Stimulated activated naive CD4-positive, alpha-beta T cell (primary cell): ENCODE measurements around the gene PPA2.

Experiments
- DNase-seq, 6 experiments: peaks; one replicate each; lab custom pipeline; 2025; lab: John Stamatoyannopoulos, UW

Gene PPA2

DNA sequence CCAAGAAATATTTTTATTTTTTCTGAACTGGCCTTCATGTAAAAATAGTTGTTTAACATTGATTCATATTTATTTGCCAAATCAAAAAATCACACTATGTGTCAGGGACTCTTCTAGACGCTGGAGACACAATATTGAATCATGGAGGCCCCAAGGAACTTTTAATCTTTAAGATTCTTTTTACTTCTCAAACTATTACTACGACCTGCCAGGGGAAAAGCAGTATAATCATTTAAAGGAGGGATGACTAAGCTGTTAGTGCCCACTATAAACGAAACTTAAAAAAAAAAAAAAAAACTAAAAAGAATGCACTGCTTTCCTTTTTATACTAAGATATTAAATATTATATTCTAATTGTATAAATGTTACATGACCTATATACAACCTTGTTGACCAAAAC is 84.7 kb downstream of the PPA2 start:
- DNase-seq, result no peak

DNA sequence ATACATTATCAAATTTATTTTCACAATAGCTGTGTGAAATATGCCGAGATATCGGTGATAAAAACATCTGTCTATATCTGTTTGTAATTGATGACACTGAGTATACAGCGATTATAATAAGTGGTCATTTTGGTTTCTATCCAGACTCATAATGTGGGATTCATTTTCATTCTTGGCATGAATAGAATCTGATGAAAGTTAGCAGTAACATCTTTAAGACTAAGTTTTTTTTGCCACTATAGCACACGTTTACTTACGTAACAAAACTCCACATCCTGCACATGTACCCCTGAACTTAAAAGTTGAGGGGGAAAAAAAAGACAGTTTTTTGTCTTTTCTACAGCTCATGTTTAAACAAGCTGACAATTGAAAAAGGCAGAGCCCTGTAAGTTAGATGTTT is 86.4 kb downstream of the PPA2 start:
- DNase-seq, result no peak

DNA sequence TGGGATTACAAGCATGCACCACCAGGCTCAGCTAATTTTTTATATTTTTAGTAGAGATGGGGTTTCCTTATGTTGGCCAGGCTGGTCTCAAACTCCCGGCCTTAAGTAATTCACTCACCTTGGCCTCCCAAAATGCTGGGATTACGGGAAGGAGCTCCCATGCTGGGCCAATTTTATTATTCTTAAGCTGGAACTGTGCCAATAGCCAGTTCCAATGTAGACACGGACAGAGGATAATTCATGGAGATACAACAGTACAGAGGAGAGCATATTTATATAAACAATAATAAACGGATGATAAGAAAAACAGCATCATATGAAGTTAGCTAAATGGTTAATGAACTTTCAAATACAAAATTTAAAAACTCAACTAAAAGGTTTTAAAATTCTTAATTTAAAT is 87.8 kb downstream of the PPA2 start:
- DNase-seq, result no peak

DNA sequence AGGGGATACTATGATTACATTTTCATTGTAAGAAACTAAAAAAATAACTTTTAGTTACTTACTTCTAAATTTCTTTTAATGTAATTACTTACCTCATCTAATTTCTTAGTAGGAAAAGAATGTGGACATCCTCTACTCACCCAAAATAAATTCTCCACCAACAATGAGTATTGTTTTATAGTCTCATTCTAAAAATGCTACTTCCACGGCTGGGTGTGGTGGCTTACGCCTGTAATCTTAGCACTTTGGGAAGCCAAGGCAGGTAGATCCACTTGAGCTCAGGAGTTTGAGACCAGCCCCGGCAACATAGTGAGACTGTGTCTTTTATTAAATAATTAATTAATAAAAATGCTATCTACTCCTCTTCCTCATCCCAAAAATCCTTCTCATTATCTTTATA is 99.8 kb downstream of the PPA2 start:
- no peak for DNase-seq

DNA sequence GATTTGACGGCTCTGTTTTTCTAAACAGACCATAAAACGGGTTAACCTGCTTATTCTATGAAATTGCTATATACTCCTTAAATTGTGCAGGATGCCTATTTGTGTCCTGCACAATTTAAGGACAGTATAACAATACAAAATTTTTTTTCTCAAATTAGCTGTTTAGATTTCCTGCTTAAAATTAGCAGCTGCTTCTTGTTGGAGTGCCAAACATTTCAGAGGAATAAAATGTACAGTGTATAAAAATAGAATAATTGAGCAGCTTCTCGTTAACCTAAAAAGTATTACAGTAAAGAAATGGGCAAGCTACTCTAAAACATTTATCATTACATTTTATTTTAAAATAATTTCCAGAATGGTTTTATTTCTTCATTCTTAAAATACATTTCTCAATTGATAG is 100.5 kb downstream of the PPA2 start:
- no peak for DNase-seq

DNA sequence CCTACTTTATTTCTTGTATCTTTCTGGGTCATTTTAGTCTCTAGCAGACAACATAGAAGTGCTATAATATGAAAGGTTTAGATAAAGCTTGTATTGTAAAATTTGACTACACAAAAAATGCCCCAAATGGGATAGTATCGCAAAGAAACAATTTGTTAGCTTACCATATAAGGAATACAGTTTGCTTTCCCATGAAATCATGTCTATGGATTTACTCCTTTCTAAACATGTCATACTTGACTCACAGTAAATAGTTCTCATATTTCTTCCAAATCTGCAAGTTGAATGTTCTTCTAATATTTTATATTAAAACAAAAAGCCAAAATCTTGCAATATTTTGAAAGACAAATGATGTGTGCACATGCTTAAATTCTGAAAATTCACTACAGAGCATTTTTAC is 103.9 kb downstream of the PPA2 start:
- no peak for DNase-seq

DNA sequence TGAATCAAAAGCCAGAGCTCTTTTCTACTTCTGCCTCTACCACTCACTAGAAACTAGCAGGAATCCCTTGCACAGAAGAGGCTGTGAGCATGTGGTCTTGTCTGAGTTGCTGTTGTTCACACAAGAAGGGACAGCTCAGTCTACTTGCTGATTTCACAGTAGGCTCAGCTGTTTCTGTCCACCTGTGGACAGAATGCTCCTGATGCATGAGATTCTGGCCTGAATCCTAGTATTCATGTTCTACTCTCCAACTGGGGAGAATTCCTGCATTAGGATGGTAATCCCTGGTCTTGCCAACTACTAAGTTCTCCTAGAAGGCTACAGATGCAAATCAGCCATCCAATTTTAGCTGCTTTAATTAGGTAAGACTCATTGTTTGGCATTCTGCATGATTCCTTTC is 112.8 kb downstream of the PPA2 start:
- DNase-seq, result no peak

DNA sequence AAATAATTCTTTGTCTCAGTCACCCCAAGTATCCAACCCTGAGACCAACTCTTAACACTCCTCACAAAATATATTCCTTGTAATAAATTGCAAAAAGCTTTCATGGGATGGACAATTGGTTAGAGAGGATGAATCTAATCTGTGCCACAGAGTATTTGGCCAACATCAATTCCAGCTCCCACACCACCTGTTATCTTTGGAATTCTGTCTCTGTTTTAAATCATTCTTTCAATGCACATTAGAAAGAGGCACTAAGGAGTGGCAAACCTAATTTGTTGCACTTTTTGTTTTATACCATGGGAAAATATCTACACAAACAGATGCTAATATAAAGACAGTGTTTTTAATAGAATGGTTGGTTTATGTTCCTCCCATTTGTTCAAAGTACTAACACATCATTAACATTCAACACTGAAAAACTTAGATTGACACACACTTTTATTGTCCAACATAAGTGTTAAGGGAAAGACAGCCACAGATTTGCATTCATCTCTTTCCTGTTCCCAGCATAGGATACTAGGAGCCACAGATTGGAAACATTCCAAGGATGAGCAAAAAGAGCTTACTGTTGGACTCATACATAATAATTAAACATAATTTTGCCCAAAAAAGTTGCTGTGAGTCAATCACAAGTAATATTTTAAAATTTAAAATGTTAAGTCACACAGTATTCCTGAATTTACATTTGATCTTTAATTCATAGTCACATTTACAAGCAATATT is 116.4 kb downstream of the PPA2 start:
- DNase-seq, result no peak

DNA sequence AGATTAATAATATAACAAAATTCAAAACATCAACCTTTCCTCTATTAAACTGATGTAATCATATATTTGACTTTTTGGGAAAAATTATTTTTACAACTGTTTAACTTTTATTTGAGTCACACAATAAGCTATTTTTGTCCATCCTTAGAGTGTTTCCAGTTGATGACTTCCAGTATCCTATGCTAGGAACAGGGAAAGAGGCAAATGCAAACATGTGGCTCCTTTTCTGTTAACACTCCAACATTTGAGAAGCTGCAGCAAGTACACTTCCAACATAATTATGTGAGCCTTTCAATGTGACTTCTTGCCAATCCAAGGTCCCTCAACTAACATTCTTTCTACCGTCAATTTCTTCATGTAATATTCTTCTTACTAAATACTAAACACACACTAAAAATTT is 117.7 kb downstream of the PPA2 start:
- no peak for DNase-seq

DNA sequence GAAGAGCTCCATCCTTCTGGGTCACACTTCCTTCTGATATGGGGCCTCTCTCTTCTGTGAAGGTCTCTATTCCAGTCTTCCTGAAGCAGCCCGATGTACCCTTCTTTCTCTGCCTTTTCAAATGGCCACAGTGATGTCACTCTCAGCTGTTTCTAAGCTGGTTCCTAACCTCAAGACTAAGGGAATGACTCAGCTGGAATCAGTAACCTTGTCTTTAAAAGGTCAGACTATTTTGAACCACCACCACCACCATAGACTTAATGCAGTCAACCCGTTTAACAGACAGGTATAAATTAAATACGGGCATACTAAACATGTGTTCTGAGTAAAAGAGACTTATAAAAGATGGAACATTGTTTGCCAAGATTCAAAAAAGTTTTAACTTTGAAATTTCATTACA is 121.0 kb downstream of the PPA2 start:
- DNase-seq, result no peak

DNA sequence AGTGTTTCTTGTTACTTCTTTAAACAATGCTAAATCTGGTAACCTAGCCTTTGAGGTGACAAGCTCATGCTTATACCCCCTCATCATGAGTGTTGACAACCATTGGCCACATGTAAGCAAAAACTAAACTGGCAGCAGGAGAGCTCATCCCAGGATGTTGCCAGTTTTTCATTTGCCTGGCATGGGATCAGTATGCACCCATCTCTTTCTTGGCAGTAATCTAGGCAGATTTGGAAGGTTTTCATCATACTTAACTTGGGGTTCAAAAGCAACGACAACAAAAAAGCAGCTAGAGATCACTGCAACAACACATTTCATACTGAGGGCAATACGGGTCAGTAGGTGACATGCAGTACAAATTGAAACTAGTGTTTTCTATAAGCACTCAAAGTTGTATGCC is 122.0 kb downstream of the PPA2 start:
- no peak for DNase-seq

DNA sequence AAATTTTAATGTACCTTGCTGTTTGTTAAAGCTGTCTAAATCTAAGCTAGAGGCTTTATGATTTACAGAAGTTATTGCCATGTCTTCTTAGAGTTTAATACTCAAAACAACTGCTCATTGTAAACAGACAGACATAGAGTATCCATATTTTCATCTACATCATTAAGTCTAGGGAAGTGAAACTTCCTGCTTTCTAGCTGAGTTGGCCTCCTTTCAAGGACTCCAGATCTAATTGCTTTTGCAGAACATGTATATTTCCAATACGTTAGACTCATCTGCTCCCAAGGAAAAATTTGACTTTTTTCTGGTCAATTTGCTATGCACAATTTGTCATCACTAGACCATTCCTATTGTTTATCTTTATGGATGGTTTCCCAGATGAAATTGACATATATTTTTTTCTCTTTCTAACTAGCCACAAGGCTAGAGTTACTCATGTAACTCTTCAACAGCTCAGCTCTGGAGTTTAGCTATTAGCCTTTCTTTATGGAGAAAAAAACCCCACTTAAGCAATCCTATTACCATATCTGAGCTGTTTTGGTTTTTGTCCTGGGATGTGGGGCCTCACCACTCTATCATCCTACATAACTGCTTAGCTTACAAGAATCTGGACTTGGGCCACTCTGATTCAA is 122.9 kb downstream of the PPA2 start:
- DNase-seq, result no peak

DNA sequence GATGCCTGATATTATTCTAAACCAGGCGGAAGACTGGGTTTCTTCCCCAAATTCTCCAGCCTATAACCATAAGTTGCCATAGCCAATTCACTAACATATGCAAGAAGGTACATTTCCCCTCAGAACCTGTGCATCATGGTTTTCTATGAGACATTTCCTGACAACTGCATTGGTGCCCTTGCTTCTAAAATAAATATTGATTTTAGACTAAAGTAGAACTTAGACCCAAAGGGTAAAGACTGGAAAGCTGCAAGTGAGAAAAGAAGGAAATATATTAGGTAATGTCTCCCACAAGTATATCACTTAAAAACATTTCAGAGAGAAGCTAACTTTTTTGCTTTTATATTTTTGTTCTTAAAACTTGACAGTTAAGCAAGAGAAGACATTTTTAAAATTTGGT is 125.1 kb downstream of the PPA2 start:
- DNase-seq, result no peak

DNA sequence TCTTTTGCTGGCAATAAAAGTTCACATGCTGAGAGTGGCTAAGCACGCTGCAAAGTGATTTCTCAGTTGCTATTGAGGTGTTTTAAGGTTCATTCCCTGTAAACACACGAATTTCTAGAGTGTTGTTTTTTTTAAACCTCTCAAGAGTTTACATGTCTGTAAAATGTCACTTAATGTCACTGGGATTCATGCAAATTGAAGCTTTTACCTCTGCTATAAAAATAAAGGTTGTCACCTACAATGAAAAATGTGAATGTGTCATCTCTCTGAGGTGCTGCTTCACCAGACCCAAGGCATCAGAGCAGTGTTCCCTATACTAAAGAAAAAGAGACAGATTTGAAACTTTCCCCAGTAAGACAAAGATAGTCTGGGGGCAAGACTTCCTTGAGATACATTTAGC is 127.0 kb downstream of the PPA2 start:
- no peak for DNase-seq

DNA sequence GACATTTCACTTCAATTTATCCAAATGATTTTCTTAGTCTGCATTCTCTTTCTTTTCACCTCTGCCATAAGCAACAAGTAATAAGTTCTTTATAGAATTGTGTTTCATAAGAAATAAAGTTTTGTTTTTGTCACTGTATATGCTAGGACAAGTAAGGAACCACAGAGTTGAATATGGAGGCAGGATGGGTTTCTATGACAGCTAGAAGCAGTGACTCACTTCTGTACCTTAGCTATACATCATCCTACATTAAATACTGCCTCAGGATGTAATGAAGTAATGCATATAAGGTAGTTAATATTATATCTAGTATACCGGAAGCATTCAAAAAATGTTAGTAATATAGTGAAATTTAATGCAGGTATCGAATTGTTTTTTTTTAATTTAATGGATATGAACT is 128.0 kb downstream of the PPA2 start:
- no peak for DNase-seq

DNA sequence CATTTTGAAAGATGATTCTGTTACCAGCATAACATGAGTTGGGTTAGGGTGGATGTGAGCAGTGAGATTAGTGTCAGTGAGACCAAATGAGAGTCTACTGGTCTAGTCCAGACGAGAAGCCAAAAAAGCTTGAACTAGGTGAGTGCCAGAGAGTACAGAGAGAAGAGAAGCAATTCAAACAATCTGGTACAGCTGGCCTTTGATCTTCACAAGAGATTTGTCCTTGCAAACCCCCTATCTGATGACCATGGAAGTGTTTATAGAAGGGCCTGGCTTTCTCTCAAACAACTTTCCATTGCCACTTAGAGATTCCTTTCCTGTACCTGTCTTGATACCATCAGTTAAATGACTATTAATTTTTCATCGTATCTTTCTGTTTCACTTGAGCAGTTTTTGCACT is 128.5 kb downstream of the PPA2 start:
- no peak for DNase-seq

DNA sequence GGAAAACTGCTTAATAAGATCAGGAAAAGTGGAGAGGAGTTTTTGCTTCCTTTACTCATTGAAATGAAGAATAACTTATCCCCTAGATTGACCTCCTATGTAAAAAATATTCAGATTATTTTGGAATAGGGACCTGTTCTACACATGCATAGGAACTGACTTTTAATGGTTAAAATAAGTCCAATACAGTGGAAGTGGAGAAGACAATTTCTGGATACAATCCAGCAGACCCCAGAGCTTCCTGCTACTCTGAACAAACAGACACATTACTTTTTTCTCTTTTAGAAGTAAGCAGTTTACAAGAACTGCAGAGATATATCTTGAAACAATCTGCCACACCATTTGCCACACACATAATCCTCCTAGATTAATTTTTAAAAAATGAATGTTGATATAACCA is 129.7 kb downstream of the PPA2 start:
- DNase-seq, result no peak

DNA sequence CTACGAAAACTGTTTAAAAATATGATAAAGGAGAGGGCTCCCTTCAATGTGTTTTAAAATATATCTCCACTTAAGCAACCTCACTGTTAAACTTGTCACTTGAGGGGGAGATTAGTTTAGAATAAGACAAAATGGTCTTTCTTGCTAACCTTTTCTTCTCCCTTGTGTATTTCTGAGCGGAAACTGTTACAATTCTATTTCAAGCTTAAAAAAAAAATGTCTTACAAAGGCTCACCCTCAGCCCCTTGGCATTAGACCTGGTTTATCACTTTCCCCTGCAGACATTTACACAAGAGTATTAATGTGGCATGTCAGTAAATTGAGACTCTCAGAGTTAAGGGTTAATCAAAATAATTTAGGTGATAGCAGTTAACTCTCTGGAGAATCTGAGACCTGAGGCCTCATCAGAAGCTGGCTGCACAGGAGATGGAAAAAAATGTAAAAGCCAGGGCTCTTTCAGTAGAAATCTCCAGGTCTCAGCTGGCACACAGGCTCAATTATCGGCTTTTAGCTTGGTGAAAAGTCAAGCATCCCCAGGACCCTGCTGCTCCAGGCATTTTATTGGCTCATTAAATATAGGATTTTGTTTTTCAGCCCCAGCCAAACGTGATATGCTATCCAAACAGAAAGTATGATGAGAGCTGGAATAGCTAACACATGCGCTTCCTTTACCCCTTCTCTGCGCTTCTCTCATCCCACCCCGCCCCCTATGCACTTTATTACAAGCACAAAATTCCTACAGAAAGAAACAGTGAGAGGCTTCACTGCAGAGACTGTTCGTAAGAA is 130.5 kb downstream of the PPA2 start:
- DNase-seq, result no peak

DNA sequence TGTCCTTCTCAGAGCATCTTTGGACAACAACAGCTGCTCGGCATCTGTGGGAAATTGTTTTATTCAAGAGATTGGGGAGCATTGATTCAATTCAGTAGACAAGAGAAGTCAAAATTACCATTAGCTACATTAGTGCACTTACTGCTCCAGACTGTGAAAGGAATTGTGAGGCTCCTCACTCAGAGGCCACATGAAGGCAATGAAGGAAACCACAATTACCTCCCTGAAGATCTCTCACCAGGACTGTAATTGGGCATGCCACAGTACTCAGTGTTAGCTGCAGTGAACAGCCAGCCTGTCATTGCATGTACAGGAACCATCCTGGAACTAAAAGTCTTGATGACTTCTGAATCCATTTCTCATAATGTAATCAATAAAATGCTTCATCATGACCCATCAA is 144.8 kb downstream of the PPA2 start:
- no peak for DNase-seq

DNA sequence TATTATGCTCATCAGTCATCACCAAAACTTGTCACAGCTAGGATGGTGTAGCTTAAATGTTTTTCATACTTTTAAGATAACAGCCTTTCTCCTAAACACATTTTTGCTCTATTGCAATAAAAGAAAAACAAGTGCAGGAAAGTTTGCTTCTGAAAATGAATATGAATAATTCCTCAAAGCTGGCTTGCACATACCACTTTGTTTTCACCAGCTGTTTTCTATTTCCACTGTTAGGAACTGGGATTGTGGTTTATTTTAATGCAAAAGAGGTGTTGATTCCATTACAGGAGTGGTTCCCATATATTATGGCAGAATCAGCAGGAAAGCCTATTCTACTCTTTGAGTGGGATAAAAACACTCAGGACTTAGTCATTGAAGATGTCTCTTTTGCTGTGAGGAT is 145.9 kb downstream of the PPA2 start:
- DNase-seq, result no peak

DNA sequence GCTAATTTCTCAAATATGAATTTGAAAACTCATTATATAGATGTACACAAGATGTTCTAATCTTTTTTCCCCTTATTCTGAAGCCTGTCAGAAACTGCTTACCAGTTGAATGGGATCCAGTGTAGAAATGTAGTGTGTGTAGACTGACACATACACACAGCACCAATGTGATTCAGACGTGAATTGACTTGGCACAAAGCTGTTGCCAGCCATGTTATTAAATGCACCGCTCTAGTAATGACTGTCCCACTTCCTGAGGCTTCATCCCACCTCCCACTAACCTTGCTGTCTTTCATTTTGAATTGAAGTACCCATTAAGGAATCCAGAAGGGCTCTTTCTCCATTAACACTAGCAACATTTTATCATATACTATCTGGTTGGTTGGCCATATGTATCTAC is 146.6 kb downstream of the PPA2 start:
- no peak for DNase-seq
